GM23248 (cell line): ENCODE measurements around the gene RAB14. TPM values are rescaled to one million over a fixed set of nuclear protein-coding genes. Genes with fewer than 3 reads are reported as not detected.

Experiments
- DNase-seq: peaks from one replicate; pipeline ENCODE4 v3.0.0-alpha.2; 2015
- H2AFZ ChIP-seq: fragments of 200-600 bp; sonication (generic); 2 replicates; pipeline ENCODE4 v1.6.1; 2016; ENCODE audit warnings: antibody characterized with exemption
- H3F3A ChIP-seq: fragments of 200-600 bp; sonication (generic); 2 replicates; pipeline ENCODE4 v1.6.1; 2016; ENCODE audit warnings: mild to moderate bottlenecking, antibody characterized with exemption, mixed run types; ENCODE audit not compliant: insufficient read depth
- H3K27ac ChIP-seq: fragments of 200-600 bp; sonication (generic); 2 replicates; pipeline ENCODE4 v1.5.1; 2016; ENCODE audit warnings: mild to moderate bottlenecking
- H3K27me3 ChIP-seq: fragments of 200-600 bp; sonication (generic); replicated peaks from 2 replicates; pipeline ENCODE4 v1.6.1; 2016; ENCODE audit warnings: mild to moderate bottlenecking; ENCODE audit not compliant: insufficient read depth
- H3K36me3 ChIP-seq: fragments of 200-600 bp; sonication (generic); 2 replicates; pipeline ENCODE4 v1.6.1; 2016; ENCODE audit warnings: low read depth, mild to moderate bottlenecking
- H3K4me1 ChIP-seq: fragments of 200-600 bp; sonication (generic); 2 replicates; pipeline ENCODE4 v1.6.1; 2016; ENCODE audit warnings: mild to moderate bottlenecking; ENCODE audit not compliant: insufficient read depth
- H3K4me2 ChIP-seq: fragments of 200-600 bp; sonication (generic); one replicate; pipeline ENCODE4 v1.6.1; 2016; ENCODE audit warnings: mild to moderate bottlenecking; ENCODE audit not compliant: unreplicated experiment
- H3K4me3 ChIP-seq: fragments of 200-600 bp; sonication (generic); 2 replicates; pipeline ENCODE4 v1.5.1; 2016; ENCODE audit warnings: mild to moderate bottlenecking
- H3K79me2 ChIP-seq: fragments of 200-600 bp; sonication (generic); 2 replicates; pipeline ENCODE4 v1.6.1; 2016; ENCODE audit warnings: mild to moderate bottlenecking; ENCODE audit not compliant: insufficient read depth
- H3K9ac ChIP-seq: fragments of 200-600 bp; sonication (generic); 2 replicates; pipeline ENCODE4 v1.6.1; 2016; ENCODE audit warnings: mild to moderate bottlenecking
- H3K9me2 ChIP-seq: fragments of 200-600 bp; sonication (generic); 2 replicates; pipeline ENCODE4 v1.6.1; 2016; ENCODE audit warnings: mixed run types, mild to moderate bottlenecking, moderate library complexity; ENCODE audit not compliant: insufficient read depth
- H3K9me3 ChIP-seq: fragments of 200-600 bp; sonication (generic); one replicate; pipeline ENCODE4 v1.6.1; 2017; ENCODE audit warnings: low read depth
- H4K20me1 ChIP-seq: fragments of 200-600 bp; sonication (generic); 2 replicates; pipeline ENCODE4 v1.6.0; 2016; ENCODE audit not compliant: insufficient read depth
- EZH2 ChIP-seq: fragments of 200-600 bp; sonication (generic); IDR thresholded peaks from 2 replicates; pipeline ENCODE4 v1.6.1; 2018; ENCODE audit warnings: antibody characterized with exemption, mild to moderate bottlenecking; ENCODE audit not compliant: insufficient read depth, poor library complexity, severe bottlenecking
- EZH2phosphoT487 ChIP-seq: fragments of 200-600 bp; sonication (generic); IDR thresholded peaks from 2 replicates; pipeline ENCODE4 v1.6.1; 2018; ENCODE audit warnings: antibody characterized with exemption, moderate library complexity, mild to moderate bottlenecking, low read depth; ENCODE audit not compliant: insufficient read depth
- WGBS, 2 experiments: methylation state at CpG; one replicate each; pipeline ENCODE4 v1.1.6; 2015 to 2017; ENCODE audit warnings: low lambda C conversion rate in 2 of 2, low coverage in 1 of 2; ENCODE audit errors: missing lambda C conversion rate in 2 of 2; 5-methylcytosine and 5-hydroxymethylcytosine counted together
- in situ Hi-C: fragments of 300-500 bp; cut with MboI; formaldehyde crosslinking; loops from 2 replicates; pipeline ENCODE4 v1.15.0; 2020
- polyA plus RNA-seq: library from polyadenylated mRNA; unstranded; fragments of >200 nt; fragmentation: Nextera tagmentation; extraction: Ambion mirVana; gene quantifications from 2 replicates; pipeline ENCODE4 v1.2.1, GENCODE V29; 2016
- total RNA-seq: library from RNA; depleted of rRNA; stranded (reverse); fragments of >200 nt; shearing (Covaris generic); gene quantifications from 2 replicates; pipeline ENCODE4 v1.2.3, GENCODE V29; 2014

Gene RAB14
- total and polyA plus RNA-seq, 2 experiments from 2014 or later: 25.8 to 75.9 TPM

GRCh38 chr9:121218357-121219027 is 16.8 kb upstream of the RAB14 start:
- in situ Hi-C loops: loop anchor here (10.0 to 25.0 kb wide), 2 partner anchors 94 to 176 kb away; no protein-coding TSS in a partner anchor
- TF ChIP-seq EZH2 (no peak), EZH2phosphoT487 (no peak)
- H4K20me1 ChIP-seq: no peaks in the 10 kb centered on the region
- no peak overlapping the region for H3K4me3 ChIP-seq
- no peaks in the 10 kb centered on the region for H3K9me2 ChIP-seq
- H3K36me3 ChIP-seq: no peaks in the 10 kb centered on the region
- no peaks in the 10 kb centered on the region for H3K27me3 ChIP-seq
- 93% methylated on average over 8 of the region's 8 CpGs for WGBS, 2 experiments
- H3K4me2 ChIP-seq: no peak overlapping the region
- no peak overlapping the region for H3K9ac ChIP-seq
- no peaks in the 10 kb centered on the region for H3K9me3 ChIP-seq
- H2AFZ ChIP-seq: no peak overlapping the region
- H3F3A ChIP-seq: no peaks in the 10 kb centered on the region
- H3K4me1 ChIP-seq: peaks cover 3% of the 10 kb centered on the region; the same call in 1 of the 2 replicates
- no peak for DNase-seq
- H3K79me2 ChIP-seq: no peaks in the 10 kb centered on the region
- H3K27ac ChIP-seq: no peak overlapping the region

GRCh38 chr9:121217609-121218292 is 16.1 kb upstream of the RAB14 start:
- H3K9me3 ChIP-seq: no peaks in the 10 kb centered on the region
- H3K27me3 ChIP-seq: no peaks in the 10 kb centered on the region
- TF ChIP-seq EZH2phosphoT487: no peak
- no peak for TF ChIP-seq EZH2
- no peak overlapping the region for H3K9ac ChIP-seq
- H3K79me2 ChIP-seq: no peaks in the 10 kb centered on the region
- peak; percentile 65 for DNase-seq
- in situ Hi-C loops: loop anchor here (10.0 to 25.0 kb wide), 2 partner anchors 95 to 177 kb away; no protein-coding TSS in a partner anchor
- H3K4me1 ChIP-seq: peaks cover 6% of the 10 kb centered on the region
- no peaks in the 10 kb centered on the region for H3F3A ChIP-seq
- H2AFZ ChIP-seq: no peak overlapping the region
- H3K27ac ChIP-seq: no peak overlapping the region
- no peaks in the 10 kb centered on the region for H3K36me3 ChIP-seq
- no peaks in the 10 kb centered on the region for H4K20me1 ChIP-seq
- no peak overlapping the region for H3K4me3 ChIP-seq
- no peaks in the 10 kb centered on the region for H3K9me2 ChIP-seq
- 80 to 85% methylated on average over 4 of the region's 4 CpGs for WGBS, 2 experiments
- no peak overlapping the region for H3K4me2 ChIP-seq

- WGBS, 2 experiments: 84 to 87% methylated on average over 3 of the region's 3 CpGs
- no peak overlapping the region for H3K4me2 ChIP-seq
- no peak overlapping the region for H3K4me3 ChIP-seq
- in situ Hi-C loops: loop anchor here (10.0 to 25.0 kb wide), 2 partner anchors 96 to 178 kb away; no protein-coding TSS in a partner anchor
- H3K27me3 ChIP-seq: no peaks in the 10 kb centered on the region
- TF ChIP-seq EZH2 (no peak), EZH2phosphoT487 (no peak)
- no peaks in the 10 kb centered on the region for H3K9me3 ChIP-seq
- DNase-seq: no peak
- no peaks in the 10 kb centered on the region for H3K79me2 ChIP-seq
- H3K36me3 ChIP-seq: no peaks in the 10 kb centered on the region
- no peaks in the 10 kb centered on the region for H4K20me1 ChIP-seq
- peaks cover 3% of the 10 kb centered on the region for H3K4me1 ChIP-seq
- H3F3A ChIP-seq: no peaks in the 10 kb centered on the region
- no peaks in the 10 kb centered on the region for H3K9me2 ChIP-seq
- no peak overlapping the region for H3K27ac ChIP-seq
- no peak overlapping the region for H2AFZ ChIP-seq
- H3K9ac ChIP-seq: no peak overlapping the region
Observed at GRCh38 chr9:121216271-121216805, 14.7 kb upstream of the RAB14 start.

GRCh38 chr9:121214005-121214404 is 12.3 kb upstream of the RAB14 start:
- Histone ChIP-seq H3K4me2 (no peak overlapping the region), H3K4me3 (no peak overlapping the region), H2AFZ (no peak overlapping the region), H4K20me1 (no peaks in the 10 kb centered on the region), H3K4me1 (peaks cover 3% of the 10 kb centered on the region), H3F3A (no peaks in the 10 kb centered on the region), H3K9ac (no peak overlapping the region), H3K9me2 (no peaks in the 10 kb centered on the region), H3K9me3 (no peaks in the 10 kb centered on the region), H3K27me3 (no peaks in the 10 kb centered on the region), H3K27ac (no peak overlapping the region), H3K36me3 (no peaks in the 10 kb centered on the region), H3K79me2 (no peaks in the 10 kb centered on the region)
- DNase-seq: no peak
- no peak for TF ChIP-seq EZH2phosphoT487
- no peak for TF ChIP-seq EZH2
- 72 to 85% methylated on average over 2 of the region's 2 CpGs for WGBS, 2 experiments
- in situ Hi-C loops: loop anchor here (10.0 to 25.0 kb wide), 2 partner anchors 98 to 181 kb away; no protein-coding TSS in a partner anchor
